Erythroblast (primary cell): ENCODE data around the gene SCART1.
A peak's percentile ranks its signal among the peaks of the same experiment; 100 is the strongest.

ENCODE experiments used
- DNase-seq, 2 experiments: peaks; one replicate each; lab custom pipeline; 2025; lab: John Stamatoyannopoulos, UW
- GATA1 ChIP-seq: IDR thresholded peaks from 2 replicates; pipeline ENCODE4 v1.6.1; 2011; ENCODE audit warnings: low read depth, mild to moderate bottlenecking, control low read depth, low read length, moderate library complexity
- POLR2A ChIP-seq: IDR thresholded peaks from 2 replicates; pipeline ENCODE4 v1.6.1; 2011; ENCODE audit warnings: mild to moderate bottlenecking, low read length

SCART1 gene

GRCh38 chr10:133442191-133442966 lies 11.4 kb upstream of the SCART1 start:
- no peak for DNase-seq
- TF ChIP-seq POLR2A (no peak), GATA1 (no peak)

- DNase-seq: peak in 1 of 2 experiments; percentile 25
Measured at GRCh38 chr10:133442967-133443924, 10.5 kb upstream of the SCART1 start.

GRCh38 chr10:133444342-133445267 lies 9.1 kb upstream of the SCART1 start:
- no peak for DNase-seq
- TF ChIP-seq GATA1 (no peak), POLR2A (no peak)

More at GRCh38 chr10:133442967-133443924, 10.5 kb upstream of the SCART1 start:
- no peak for TF ChIP-seq POLR2A
- no peak for TF ChIP-seq GATA1

GRCh38 chr10:133445268-133445732 lies 8.4 kb upstream of the SCART1 start:
- TF ChIP-seq POLR2A (no peak), GATA1 (no peak)
- no peak for DNase-seq

GRCh38 chr10:133445751-133446708 lies 7.7 kb upstream of the SCART1 start:
- DNase-seq: no peak
- TF ChIP-seq GATA1: no peak

- DNase-seq: no peak
- no peak for TF ChIP-seq GATA1
- no peak for TF ChIP-seq POLR2A
Measured at GRCh38 chr10:133446979-133447378, 6.8 kb upstream of the SCART1 start.

- DNase-seq: no peak
Measured at GRCh38 chr10:133448120-133448519, 5.6 kb upstream of the SCART1 start.

GRCh38 chr10:133451346-133451745 lies 2.4 kb upstream of the SCART1 start:
- TF ChIP-seq GATA1 (no peak), POLR2A (no peak)
- no peak for DNase-seq

More at GRCh38 chr10:133448120-133448519, 5.6 kb upstream of the SCART1 start:
- TF ChIP-seq GATA1 (no peak), POLR2A (no peak)

- no peak for DNase-seq
- no peak for TF ChIP-seq GATA1
- TF ChIP-seq POLR2A: no peak
Measured at GRCh38 chr10:133452453-133452852, 1.3 kb upstream of the SCART1 start.

- DNase-seq: no peak
- no peak for TF ChIP-seq GATA1
- TF ChIP-seq POLR2A: no peak
Measured at GRCh38 chr10:133454204-133454893, 604 bp downstream of the SCART1 start.

- TF ChIP-seq GATA1 (no peak), POLR2A (no peak)
- no peak for DNase-seq
Measured at GRCh38 chr10:133455196-133455595, 1.5 kb downstream of the SCART1 start.
